ENCODE results near the gene CCDC28A. TPM values are rescaled to one million over a fixed set of nuclear protein-coding genes. Genes with fewer than 3 reads are reported as not detected.

Gene CCDC28A
- total RNA-seq, 1 donor from 2014 or later, result 12.1 TPM

DNA sequence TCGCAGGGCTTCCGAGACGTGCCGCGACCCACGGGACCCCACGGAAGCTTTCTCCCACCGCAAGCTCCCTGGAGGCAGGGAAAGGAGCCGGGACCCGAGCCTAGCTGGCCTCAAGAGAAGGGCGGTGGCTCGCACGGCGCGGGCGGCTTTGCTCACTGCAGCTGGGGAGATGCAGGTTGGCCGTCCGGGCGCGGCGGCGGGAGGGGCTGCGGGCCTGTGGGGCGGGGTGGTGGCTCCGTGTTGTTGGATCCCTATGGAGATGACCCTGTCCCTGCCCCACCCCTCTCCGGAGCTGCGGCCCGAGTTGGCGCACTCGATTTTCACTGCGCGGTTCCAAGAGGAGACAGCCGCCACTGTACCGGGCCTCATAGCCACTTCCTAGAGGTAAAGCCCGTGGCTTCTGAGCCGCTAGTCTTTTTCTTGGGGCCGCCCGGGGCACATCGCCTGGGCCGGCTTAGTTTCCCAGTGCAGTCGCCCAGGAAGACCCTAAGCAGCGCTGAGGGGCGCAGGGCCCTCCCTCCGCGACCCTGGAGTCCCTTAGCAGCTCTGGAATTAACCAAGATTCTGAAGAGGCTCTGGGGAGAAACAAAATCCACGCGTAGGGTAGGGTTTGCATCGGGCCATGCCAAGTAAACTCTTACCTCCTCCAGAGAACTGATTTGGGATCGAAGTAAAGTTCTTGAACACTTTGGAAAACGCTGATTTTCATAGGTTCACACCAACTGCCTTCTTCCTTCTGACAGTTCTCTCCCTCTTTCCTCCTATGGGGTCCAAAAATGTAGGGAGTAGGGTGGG, 22.4 kb downstream of the CCDC28A start, which contains the start of gene ECT2L:
Gene ECT2L (plus strand): TSS at position 279 of the 795 bp plus-strand sequence. CDS start 17,188 bp downstream, outside the sequence.
- no peak for DNase-seq (ENCODE audit: extremely low read depth, low read depth, low spot score)

DNA sequence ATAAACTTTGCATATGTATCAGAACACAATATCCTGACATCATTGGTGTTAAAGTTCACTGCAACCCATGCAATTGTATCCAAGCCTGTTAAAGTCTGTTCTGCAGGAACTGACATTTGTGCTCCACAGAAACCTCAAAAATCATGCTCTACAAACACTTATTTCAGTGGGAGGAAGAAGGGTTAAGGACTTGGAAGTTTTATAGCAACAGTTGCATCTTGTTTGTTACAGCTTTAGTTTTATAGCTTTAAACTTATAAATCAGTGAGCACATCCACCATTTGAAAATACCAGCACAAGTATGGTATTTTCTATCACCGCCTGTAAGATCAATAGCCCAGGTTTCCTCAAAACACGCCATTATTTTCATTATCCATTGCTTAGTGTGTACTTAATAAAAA, 23.2 kb downstream of the CCDC28A start:
- DNase-seq (ENCODE audit: extremely low read depth, low read depth, low spot score), result no peak

DNA sequence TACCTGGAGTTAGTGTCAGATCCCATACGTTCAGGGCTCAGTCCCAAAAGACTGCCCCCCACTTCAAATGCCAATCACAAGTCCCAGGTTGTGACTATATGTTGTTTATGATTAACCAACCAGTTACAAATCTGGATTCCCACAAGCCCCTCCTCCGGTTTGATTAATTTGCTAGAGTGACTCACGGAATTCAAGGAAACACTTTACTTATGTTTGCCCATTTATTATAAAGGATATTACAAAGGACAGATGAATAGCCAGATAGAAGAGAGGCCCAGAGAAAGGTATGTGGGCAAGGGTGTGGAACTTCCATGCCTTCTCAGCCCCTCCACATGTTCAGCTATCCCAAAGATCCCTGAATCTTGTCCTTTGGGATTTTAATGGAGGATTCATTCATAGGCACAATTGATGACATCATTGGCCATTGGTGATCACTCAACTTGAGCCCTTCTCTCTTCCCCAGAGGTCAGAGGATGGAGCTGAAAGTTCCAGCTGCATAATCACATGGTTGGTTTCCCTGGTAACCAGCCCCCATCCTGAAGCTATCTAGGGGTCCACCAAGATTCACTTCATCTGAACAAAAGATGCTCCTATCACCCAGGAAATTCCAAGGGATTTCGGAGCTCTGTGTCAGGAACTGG, 24.4 kb downstream of the CCDC28A start:
- no peak for DNase-seq (ENCODE audit: extremely low read depth, low read depth, low spot score)

DNA sequence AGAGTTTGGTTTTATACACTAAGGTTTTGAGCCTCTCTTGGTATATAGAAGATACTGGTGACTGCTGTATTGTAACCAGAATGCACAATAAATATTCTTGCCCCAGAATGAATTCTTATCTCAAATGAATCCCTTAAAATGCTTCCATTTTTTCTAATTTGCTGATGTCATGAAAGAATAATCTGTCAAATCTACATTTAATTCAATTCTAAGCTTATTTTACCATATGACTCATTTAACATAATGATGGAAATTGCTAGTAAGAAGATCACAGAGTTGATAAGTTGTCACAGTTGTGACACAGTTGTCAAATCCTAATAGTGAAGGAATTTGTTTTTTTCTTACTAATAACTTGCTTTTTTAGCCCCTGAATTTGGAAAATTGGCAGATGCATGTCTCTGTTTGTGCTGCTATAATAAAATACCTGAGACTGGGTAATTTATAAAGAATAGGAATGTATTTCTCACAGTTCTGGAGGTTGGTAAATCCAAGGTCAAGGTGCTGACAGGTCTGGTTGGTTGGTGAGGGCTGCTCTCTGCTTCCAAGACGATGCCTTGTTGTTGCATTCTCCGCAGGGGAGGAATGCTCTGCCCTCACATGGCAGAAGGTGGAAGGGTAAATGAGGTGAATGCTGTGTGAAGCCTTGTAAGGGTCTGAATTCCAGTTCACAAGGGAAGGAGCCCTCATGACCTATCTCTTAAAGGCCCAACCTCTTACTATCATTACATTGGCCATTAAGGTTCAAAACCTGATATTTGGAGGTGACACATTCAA, 27.0 kb downstream of the CCDC28A start:
- DNase-seq (ENCODE audit: extremely low read depth, low read depth, low spot score), result no peak

DNA sequence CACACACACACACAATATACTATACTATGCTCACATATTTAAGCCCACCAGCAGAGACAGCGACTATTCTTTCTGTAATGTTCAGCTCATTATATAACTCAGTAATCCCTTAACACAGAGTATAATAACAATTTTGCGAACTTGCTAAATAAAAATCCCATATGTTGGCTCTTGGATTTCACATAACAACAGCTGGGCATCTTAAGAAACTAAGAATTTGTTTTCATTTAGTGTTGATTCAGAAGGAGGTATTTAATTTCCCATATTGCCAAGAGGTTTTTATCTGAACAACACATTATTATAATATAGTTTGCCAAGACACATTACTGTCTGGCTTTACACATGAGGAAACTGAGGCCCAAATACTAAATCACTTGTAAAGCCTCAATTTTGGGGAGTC, 29.8 kb downstream of the CCDC28A start:
- no peak for DNase-seq (ENCODE audit: extremely low read depth, low read depth, low spot score)

DNA sequence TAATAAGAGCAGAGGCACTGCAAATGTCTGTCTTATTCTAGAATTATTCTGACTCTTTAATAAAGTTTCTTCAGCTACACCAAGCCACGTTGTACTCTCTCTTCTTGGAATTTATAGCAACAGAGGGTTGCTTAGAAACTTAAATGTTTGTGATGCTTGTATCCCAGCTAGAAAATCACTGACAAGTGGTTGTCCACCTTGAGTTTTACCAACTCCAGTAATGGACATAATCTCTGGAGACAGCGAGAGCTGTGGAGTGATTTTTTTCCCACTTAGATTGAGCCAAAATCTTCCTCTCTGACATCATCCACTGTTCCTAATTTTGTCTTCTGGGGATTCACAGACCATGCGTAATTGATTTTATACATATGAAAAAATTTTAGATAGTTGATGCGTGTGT, 30.3 kb downstream of the CCDC28A start:
- DNase-seq (ENCODE audit: extremely low read depth, low read depth, low spot score), result no peak

DNA sequence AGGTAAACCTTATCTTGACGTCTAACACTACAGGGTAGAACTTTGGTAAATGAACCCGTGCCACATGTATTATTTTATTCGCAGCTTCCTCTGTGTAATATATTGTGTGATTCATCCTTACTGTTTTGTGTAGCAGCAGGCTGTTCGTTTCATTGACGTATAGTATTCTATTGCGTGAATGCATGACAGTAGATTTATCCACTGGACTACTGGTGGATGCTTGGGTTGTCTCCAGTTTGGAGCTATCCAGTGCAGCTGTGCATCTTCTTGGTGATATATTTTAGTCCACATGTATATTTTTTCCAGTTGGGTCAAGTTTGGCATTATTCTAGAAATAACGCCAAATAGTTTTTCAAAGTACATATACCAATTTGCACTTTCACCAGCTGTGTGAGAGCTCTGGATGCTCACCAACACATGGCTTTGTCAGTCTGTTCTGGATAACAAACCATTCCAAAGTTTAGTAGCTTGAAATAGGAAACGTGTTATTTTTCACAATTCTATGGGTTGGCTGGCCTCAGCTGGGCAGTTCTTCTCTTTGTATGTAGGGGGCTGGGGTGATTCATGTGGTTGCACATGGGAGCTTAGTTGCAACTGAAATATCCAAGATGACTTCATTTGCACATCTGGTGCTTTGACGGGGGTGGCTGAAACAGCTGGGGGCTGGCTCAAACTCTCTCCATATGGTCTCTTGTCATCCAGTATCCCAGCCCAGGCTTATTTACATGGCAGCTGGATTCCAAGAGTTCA, 31.6 kb downstream of the CCDC28A start:
- no peak for DNase-seq (ENCODE audit: extremely low read depth, low read depth, low spot score)

DNA sequence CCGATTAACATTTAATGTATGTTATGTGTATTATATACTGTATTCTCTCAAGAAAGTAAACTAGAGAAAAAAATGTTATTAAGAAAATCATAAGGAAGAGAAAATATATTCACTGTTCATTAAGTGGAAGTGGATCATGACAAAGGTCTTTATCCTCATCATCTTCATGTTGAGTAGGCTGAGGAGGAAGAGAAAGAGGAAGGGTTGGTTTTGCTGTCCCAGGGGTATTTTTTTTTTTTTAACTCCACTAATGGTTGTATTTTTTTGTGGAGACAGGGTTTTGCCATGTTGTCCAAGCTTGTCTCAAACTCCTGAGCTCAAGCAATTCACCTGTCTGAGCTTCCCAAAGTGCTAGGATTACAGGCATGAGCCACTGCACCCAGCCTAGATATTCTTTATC, 33.3 kb downstream of the CCDC28A start:
- no peak for DNase-seq (ENCODE audit: extremely low read depth, low read depth, low spot score)

DNA sequence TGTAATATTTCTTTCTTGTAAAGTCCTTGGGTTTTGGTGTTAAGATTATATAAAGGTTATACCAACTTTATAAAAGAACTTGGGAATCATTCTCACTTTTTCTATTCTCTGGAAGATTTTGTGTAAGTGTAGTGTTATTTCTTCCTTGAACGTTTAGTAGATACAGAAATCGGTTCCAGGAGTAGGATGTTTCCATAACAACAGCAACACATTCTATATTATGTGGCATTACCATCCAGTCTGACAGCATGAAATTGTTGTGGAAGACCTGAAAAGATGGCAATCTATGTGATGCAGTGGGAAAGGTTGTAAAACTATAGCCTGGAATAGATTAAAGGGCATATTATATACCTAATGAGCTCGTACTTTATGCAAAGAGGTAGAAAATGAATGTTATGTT, 36.1 kb downstream of the CCDC28A start:
- no peak for DNase-seq (ENCODE audit: extremely low read depth, low read depth, low spot score)

DNA sequence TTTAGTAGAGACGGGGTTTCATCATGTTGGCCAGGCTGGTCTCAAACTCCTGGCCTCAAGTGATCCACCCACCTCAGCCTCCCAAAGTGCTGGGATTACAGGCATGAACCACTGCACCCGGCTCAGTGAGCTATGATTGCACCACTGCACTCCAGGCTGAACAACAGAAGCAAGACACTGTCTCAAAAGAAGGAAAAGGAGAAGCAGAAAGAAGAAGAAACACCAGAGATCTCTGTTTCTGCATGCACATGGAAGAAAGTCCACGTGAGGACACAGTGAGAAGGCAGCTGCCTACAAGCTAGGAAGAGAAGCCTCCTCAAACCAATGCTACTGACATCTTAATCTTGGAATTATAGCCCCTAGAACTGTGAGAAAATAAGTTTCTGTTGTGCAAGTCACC, 38.3 kb downstream of the CCDC28A start:
- DNase-seq (ENCODE audit: extremely low read depth, low read depth, low spot score), result no peak

DNA sequence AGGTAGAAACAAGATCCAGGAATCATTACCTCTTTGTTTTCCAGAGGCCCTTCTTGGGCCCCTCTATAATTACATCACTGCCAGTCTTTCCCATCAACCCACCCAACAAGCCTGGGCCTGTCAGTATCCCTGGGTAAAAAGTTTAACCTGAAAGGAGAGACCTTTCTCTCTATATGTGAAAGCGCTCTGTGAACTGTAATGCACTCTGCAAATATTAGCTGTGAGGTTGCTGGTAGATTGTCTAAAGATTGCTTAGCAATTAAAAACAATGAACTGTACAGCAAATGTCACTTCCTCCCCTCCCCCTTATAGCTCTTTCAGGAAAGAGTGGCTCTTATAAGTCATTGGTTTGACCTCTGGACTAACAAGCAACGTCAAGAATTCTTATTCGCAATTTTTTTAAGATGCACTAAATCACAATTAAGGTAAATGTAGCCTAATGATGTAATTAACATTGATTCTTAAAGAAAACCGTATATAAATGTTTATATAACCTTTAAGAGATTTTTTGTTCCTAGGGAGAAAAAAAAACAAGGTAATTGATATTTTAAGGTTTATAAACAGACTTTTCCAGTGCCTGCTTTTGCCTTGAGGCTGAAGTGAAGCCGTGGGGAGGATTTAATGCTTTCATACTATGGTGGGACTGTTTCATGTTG, 40.7 kb downstream of the CCDC28A start:
- no peak for DNase-seq (ENCODE audit: extremely low read depth, low read depth, low spot score)

DNA sequence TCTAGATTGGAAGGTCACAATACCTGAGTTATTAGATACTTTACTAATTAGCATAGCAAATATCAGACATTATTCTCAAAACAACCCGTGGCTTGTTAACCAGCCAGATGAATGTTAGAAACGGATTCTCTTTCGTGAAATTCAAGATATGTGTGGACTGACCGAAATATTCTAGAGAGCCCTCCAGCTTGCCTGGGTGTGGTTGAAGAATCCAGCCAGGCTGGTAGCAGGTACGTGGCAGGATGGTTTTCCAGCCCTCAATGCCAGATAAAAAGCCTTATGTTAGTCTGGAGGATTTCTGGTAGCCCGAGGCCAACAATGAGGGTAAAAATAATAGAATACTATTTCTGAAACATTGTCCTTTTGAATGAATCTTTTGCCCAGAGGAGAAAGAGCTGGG, 41.7 kb downstream of the CCDC28A start:
- no peak for DNase-seq (ENCODE audit: extremely low read depth, low read depth, low spot score)

DNA sequence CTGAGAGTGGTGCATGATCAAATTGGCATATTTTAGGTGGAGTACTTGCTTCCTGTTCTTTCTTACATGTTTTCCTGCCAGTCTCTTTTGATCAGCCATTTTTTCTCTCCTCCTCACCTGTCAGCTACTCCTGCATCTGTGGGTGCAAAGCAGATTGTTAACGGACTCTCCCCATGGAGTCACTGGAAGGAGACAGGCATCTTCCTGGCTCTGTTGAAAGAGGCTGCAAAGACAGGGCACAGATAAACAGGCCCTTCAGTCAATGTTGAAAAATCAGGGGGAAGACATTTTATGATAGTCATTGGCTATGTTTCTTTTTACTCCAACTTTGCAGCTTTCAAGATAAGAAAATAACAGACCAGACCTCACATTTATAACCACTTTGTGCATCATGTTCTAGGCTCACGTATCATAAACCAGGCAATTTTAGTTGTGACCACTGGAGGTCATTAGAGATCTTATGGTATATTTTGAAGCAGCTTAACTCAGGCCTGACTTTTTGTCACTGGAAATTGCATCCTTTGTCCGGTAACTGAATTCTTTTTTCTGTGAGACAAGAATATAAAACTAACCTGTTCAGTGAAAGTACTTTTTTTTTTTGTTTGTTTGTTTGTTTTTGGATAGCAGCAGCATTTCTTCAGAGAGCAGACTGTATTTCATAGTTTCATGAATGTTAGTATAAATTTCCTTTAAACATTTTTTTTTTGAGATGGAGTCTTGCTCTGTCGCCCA, 42.4 kb downstream of the CCDC28A start:
- DNase-seq (ENCODE audit: extremely low read depth, low read depth, low spot score), result peak; percentile 60

DNA sequence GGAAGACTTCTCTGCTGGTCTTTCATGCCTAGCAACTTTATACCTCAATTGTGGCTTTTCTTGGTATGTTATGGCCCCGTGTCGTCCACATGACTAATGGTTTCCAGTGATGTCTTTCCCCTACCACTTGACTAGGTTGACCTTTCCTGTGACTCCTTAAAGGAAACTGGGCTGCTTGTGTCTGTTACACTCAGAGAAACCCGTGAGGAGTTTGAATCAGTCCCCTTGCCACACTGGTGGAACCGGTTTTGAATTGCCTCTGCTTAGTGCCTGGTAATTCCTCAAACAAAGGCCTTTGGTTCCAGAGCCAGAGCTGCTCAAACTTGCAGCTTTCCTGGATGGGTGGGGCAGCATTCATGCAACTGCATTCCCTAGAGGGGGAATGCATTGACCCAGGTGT, 44.2 kb downstream of the CCDC28A start:
- no peak for DNase-seq (ENCODE audit: extremely low read depth, low read depth, low spot score)

DNA sequence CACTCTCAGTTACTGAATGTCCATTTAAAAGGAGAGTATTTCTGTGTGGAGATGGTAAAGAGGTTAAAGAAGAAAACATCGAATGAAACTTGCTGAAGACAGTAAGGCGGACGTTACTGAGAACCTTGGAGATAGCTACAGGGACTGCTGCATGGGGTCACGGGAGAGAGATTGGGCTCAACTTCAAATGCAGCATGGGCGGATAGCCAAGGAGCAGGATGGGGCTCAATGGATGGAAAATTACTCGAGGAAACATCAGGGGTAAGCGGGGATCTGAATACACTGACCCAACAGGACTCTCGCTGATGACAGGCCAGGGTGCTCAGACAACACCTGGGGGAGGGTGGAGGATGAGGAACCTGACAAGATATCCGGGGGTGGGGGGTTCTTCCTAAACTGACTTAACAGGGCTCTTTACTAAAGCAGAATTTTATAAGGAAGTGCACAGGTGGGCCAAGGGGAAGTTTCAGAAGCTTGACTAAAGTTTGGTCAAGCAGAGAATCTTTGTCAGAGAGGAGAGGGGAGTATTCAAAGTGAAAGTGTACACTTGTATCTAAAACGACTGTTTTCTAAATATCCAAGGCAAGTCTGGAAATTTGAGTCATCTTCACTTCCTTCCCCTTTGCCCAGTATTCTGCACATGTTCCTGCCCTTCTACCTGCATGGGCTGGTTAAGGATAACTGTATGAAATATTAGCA, 45.1 kb downstream of the CCDC28A start:
- DNase-seq (ENCODE audit: extremely low read depth, low read depth, low spot score), result no peak

DNA sequence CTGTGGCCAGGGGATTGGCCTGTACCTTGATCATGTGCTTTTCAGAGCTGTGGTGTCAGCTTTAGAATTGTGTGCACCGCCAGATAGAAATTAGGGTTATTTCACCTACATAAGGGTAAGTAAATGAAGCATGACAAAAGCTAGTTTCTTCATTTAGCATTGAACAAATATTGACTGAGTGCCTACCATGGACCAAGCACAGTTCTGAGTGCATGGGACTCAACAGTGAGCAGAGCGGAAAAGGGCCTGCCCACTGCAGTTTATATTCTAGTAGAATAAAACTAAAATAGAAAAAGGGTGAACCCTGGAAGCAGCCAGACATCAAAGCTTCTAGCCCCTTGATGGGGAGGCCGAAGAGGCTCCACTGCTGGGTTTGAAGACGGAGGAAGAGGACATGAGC, 48.0 kb downstream of the CCDC28A start:
- DNase-seq (ENCODE audit: extremely low read depth, low read depth, low spot score), result no peak

DNA sequence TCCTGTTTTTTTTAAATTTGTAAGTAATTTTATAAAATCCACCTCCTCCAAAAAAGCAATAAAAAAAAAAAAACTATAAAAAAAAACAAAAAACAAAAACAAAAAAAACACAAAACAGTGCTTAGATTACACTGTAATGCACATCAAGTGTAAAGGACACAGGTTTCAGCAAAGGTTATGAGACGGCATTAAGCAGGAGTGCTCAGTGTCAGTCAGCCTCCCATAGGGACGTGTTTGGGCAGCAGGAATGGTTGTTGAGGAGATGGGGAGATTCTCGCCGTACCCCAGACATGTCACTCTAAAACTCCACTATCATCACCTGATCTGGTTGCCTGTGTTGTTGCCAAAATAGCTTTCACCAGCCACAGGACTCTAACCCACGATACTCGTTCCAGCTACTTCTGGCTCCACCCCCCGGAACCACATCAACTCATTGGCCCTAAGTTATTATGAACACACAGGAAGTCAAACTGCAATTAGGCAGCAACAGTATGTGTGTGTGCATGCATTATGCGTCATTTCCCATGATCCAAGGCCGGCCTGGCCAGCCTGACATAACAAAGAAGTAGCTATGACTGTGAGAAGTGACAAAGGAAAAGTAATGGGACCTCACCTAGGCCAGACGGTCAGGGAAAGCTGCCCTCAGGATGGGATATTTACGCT, 51.0 kb downstream of the CCDC28A start:
- no peak for DNase-seq (ENCODE audit: extremely low read depth, low read depth, low spot score)

DNA sequence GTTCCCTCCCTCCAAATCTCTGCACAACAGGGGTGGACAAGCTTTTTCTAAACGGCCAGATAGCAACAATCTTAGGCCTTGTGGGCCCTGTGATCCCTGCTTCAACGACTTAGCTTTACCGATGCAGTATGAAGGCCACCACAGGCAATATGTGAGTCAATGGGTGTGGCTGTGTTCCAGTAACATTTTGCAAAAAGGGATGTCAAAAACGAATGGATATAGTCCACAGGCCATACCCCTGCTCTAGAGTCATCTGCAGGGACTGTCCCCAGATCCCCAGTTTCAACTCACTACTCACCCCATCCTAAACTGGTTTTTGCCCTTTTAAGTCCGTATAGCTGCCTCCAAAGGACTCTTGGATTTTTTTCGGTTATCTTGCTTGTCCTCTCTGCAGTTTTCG, 56.7 kb downstream of the CCDC28A start:
- DNase-seq (ENCODE audit: extremely low read depth, low read depth, low spot score), result no peak

DNA sequence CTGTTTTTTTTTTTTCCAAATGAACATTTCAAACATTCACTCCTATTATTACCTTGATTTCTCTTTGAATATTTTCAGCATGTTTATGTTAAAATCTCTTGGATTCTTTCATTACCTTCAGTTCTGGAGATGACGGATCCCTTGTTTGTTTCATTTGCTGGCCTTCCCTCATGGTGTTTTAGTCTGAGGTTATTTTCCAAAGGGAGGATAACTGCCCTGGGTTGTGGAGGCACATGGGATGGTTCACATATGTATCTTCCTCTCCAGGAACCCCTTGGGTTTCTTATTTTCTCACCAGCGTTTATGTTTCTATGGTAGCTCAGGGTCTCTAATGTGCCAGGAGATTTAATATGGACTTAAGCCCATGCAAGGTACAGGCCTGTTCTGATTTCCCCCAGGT, 58.6 kb downstream of the CCDC28A start:
- no peak for DNase-seq (ENCODE audit: extremely low read depth, low read depth, low spot score)

All from glomerular endothelial cell (primary cell).